ENCODE data around the gene MYCL. TPM values are rescaled to one million over a fixed set of nuclear protein-coding genes. Genes with fewer than 3 reads are reported as not detected.

The MYCL gene, protein sequence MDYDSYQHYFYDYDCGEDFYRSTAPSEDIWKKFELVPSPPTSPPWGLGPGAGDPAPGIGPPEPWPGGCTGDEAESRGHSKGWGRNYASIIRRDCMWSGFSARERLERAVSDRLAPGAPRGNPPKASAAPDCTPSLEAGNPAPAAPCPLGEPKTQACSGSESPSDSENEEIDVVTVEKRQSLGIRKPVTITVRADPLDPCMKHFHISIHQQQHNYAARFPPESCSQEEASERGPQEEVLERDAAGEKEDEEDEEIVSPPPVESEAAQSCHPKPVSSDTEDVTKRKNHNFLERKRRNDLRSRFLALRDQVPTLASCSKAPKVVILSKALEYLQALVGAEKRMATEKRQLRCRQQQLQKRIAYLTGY
- total RNA-seq (2022) (7.2 and 7.8 TPM in 2 replicates), Bru-seq, nascent RNA (percentile 47 among the genes with signal in this experiment), BruChase-seq, experiment 1, labeled RNA remaining after a 2-hour chase (percentile 60 among the genes with signal in this experiment), BruChase-seq, experiment 2, labeled RNA remaining after a 6-hour chase (percentile 41 among the genes with signal in this experiment)
- long read RNA-seq, partial matches to known transcripts, result 0 of 10 reads
- long read RNA-seq, other reads (novel, unspliced or antisense), result 4 of 10 reads

- H3K27ac Mint-ChIP-seq (ENCODE audit: unreplicated experiment), result no peak within 1 kb of the TSS
- ChIA-PET POLR2A (interaction anchor here (0.6 to 1.2 kb wide), 6 partner anchors 9 to 138 kb away, joined by 3 to 13 read pairs (median 4); partner anchors contain the start of genes BMP8B and CAP1), CTCF (interaction anchor here (0.5 to 2.7 kb wide), 18 partner anchors 8 to 1164 kb away, joined by 3 to 32 read pairs (median 4); partner anchors contain the start of genes CAP1 and TRIT1)
- BruUV-seq (replicated peaks), result no TSS peak
- intact Hi-C loops (cut with micrococcal nuclease; ENCODE audit: unreplicated experiment), result loop anchor here (1.0 kb wide), 2 partner anchors 50 to 85 kb away; no protein-coding TSS in a partner anchor
- Histone ChIP-seq H3K4me3 (ENCODE audit: low read depth, low read length) (peak within 1 kb of the TSS; percentile 68), H3K27me3 (replicated peaks; ENCODE audit: control insufficient read depth, insufficient read depth, low read length) (no peaks in the 10 kb centered on the region), H3K36me3 (ENCODE audit: control insufficient read depth, insufficient read depth, low read length) (no peaks in the 10 kb centered on the region), H3K9me3 (no peaks in the 10 kb centered on the region), H3K4me1 (peaks cover 12% of the 10 kb centered on the region)
- H3K4me1 Mint-ChIP-seq (ENCODE audit: low read depth, unreplicated experiment), result no peaks in the 10 kb centered on the region
- H3K9me3 Mint-ChIP-seq (ENCODE audit: unreplicated experiment), result no peaks in the 10 kb centered on the region
- H3K4me3 Mint-ChIP-seq (ENCODE audit: unreplicated experiment), result peak within 1 kb of the TSS; percentile 76
- peaks cover 5% of the 10 kb centered on the region for H3K36me3 Mint-ChIP-seq (ENCODE audit: insufficient read depth, unreplicated experiment)
- TF ChIP-seq, protein P1, sequence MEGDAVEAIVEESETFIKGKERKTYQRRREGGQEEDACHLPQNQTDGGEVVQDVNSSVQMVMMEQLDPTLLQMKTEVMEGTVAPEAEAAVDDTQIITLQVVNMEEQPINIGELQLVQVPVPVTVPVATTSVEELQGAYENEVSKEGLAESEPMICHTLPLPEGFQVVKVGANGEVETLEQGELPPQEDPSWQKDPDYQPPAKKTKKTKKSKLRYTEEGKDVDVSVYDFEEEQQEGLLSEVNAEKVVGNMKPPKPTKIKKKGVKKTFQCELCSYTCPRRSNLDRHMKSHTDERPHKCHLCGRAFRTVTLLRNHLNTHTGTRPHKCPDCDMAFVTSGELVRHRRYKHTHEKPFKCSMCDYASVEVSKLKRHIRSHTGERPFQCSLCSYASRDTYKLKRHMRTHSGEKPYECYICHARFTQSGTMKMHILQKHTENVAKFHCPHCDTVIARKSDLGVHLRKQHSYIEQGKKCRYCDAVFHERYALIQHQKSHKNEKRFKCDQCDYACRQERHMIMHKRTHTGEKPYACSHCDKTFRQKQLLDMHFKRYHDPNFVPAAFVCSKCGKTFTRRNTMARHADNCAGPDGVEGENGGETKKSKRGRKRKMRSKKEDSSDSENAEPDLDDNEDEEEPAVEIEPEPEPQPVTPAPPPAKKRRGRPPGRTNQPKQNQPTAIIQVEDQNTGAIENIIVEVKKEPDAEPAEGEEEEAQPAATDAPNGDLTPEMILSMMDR (IDR thresholded peaks at IDR 0.05; ENCODE audit: insufficient read depth in 1 of 2, low read depth in 1 of 2, low read length in 1 of 2, severe bottlenecking in 1 of 2, unreplicated experiment in 1 of 2), result peak; percentile 47 to 82
- peak; percentile 91 to 92 for DNase-seq
- H3K27me3 Mint-ChIP-seq (ENCODE audit: insufficient read depth, unreplicated experiment), result no peaks in the 10 kb centered on the region
Observed at GRCh38 chr1:39901714-39902459, at the start of gene MYCL. Gene MYCL, minus strand, starts transcription at chr1:39901917. Its CDS starts 483 bp downstream, at chr1:39901434.

DNA sequence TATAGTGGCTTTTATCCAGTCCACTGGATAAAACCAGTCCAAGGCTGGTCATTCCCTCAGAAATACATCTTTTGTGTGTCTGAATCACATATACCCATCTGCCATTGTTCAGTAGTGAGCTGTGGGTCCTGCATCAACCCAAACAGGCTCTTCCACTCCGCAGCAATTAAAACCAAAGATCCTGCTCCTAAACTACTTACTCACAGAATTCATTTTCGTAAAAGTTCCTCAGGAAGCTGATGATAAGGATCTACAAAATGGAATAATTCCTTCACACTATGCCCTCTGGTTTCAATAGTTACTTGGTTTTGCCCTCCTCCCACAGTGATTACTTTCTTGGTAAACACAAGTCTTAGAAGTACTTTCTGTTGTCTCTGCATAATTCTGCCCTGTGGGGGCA is 48.2 kb upstream of the MYCL start:
- Histone ChIP-seq H3K4me1 (no peaks in the 10 kb centered on the region), H3K27me3 (replicated peaks; ENCODE audit: control insufficient read depth, insufficient read depth, low read length) (no peaks in the 10 kb centered on the region), H3K36me3 (ENCODE audit: control insufficient read depth, insufficient read depth, low read length) (no peaks in the 10 kb centered on the region), H3K9me3 (no peaks in the 10 kb centered on the region), H3K4me3 (ENCODE audit: low read depth, low read length) (no peak overlapping the region)
- TF ChIP-seq, protein P1 (IDR thresholded peaks at IDR 0.05; ENCODE audit: insufficient read depth in 1 of 2, low read depth in 1 of 2, low read length in 1 of 2, severe bottlenecking in 1 of 2, unreplicated experiment in 1 of 2), result no peak
- peaks cover 2% of the 10 kb centered on the region for H3K27me3 Mint-ChIP-seq (ENCODE audit: insufficient read depth, unreplicated experiment)
- H3K4me1 Mint-ChIP-seq (ENCODE audit: low read depth, unreplicated experiment), result no peaks in the 10 kb centered on the region
- H3K27ac Mint-ChIP-seq (ENCODE audit: unreplicated experiment), result no peak overlapping the region
- no peak overlapping the region for H3K4me3 Mint-ChIP-seq (ENCODE audit: unreplicated experiment)
- intact Hi-C loops (cut with micrococcal nuclease; ENCODE audit: unreplicated experiment), result no loop called here
- no peaks in the 10 kb centered on the region for H3K36me3 Mint-ChIP-seq (ENCODE audit: insufficient read depth, unreplicated experiment)
- no peaks in the 10 kb centered on the region for H3K9me3 Mint-ChIP-seq (ENCODE audit: unreplicated experiment)
- CTCF ChIA-PET, result no interaction called here
- POLR2A ChIA-PET, result no interaction called here
- no peak for DNase-seq
- BruUV-seq (replicated peaks), result no TSS peak

DNA sequence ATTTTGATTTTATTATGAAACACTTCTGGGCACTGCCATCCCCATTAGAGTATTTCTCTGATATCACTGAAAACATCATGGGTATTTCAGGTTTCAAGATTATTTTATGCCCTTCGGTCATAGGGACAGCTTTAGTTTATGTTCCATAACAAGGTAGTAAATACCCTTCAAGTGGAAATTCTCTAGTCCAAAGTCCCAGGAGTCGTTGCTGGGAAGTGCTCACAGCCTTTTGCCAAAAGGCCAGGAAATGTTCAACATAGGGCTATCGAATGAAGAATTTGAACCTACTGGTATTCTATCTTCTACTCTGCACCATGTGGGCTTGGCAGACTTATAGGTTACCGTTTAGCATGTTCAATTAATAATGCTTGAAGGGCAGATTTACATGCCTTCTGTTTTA is 45.5 kb upstream of the MYCL start:
- Mint-ChIP-seq H3K4me1 (ENCODE audit: low read depth, unreplicated experiment) (peaks cover 7% of the 10 kb centered on the region), H3K9me3 (ENCODE audit: unreplicated experiment) (no peaks in the 10 kb centered on the region), H3K36me3 (ENCODE audit: insufficient read depth, unreplicated experiment) (no peaks in the 10 kb centered on the region), H3K27ac (ENCODE audit: unreplicated experiment) (no peak overlapping the region), H3K27me3 (ENCODE audit: insufficient read depth, unreplicated experiment) (no peaks in the 10 kb centered on the region), H3K4me3 (ENCODE audit: unreplicated experiment) (no peak overlapping the region)
- no peak for DNase-seq
- intact Hi-C loops (cut with micrococcal nuclease; ENCODE audit: unreplicated experiment), result no loop called here
- H3K4me3 ChIP-seq (ENCODE audit: low read depth, low read length), result no peak overlapping the region
- H3K27me3 ChIP-seq (replicated peaks; ENCODE audit: control insufficient read depth, insufficient read depth, low read length), result no peaks in the 10 kb centered on the region
- ChIA-PET CTCF (no interaction called here), POLR2A (no interaction called here)
- H3K4me1 ChIP-seq, result no peaks in the 10 kb centered on the region
- TF ChIP-seq, protein P1 (IDR thresholded peaks at IDR 0.05; ENCODE audit: insufficient read depth in 1 of 2, low read depth in 1 of 2, low read length in 1 of 2, severe bottlenecking in 1 of 2, unreplicated experiment in 1 of 2), result no peak
- BruUV-seq (replicated peaks), result no TSS peak
- H3K36me3 ChIP-seq (ENCODE audit: control insufficient read depth, insufficient read depth, low read length), result no peaks in the 10 kb centered on the region
- H3K9me3 ChIP-seq, result no peaks in the 10 kb centered on the region
